HG02938 (cell line): ENCODE data around the gene RAB18.
"Not testable (repeated sequence)": the region's sequence is repeated elsewhere in the genome, so short reads cannot be mapped to it uniquely, and the experiment has no call there.

Experiments used
- ATAC-seq: cut with Tn5 transposase; IDR thresholded peaks from one replicate; pipeline ENCODE4 v1.9.1; 2021; ENCODE audit warnings: mild to moderate bottlenecking, moderate library complexity; ENCODE audit not compliant: unreplicated experiment

The RAB18 gene

GRCh38 chr10:27504007-27504807 is at the start of gene RAB18:
TSS of gene RAB18 (plus strand) at chr10:27504304. CDS start at chr10:27504370, 66 bp downstream.
- peak; percentile 93 for ATAC-seq

DNA sequence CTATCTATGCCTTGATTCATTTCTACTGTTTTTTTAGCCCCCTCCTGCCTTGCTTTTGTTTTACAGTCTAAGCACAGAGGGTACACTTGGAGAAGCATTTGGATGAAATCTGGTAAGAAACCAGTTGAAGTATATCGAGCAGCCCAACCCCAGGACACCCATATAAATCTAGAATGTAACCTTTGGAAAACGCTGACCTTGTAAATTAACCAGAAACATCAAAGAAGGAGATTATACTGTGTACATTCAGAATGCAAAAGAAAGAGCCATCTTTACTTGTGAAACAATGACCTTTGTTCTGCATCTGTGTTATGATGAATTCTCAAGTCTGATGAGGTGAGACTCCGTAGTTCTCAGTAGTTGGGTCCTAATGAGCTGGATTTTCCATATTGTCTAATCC is 49.3 kb upstream of the RAB18 start:
- ATAC-seq, result no peak

GRCh38 chr10:27457261-27457945 is 46.7 kb upstream of the RAB18 start:
- ATAC-seq, result no peak

- no peak for ATAC-seq
Measured at GRCh38 chr10:27457966-27458365, 46.1 kb upstream of the RAB18 start.

DNA sequence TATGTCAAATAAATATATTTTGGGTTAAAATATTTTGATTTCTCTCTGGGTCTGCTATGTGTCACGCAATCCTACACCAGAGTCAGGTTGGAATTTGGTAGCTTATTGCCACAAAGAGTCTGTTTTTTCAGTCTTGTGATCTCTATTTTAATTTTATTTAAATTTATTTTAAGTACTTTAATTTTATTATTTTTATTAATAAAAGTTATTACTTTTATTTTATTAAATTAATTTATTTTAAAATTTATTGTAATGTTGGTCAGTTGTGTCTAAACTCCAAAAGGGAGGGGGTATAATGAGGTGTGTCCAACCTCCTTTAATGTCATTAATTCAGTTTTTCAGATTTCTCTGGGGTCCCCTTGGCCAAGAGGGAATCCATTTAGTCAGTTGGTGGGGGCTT is 42.8 kb upstream of the RAB18 start:
- ATAC-seq, result no peak

DNA sequence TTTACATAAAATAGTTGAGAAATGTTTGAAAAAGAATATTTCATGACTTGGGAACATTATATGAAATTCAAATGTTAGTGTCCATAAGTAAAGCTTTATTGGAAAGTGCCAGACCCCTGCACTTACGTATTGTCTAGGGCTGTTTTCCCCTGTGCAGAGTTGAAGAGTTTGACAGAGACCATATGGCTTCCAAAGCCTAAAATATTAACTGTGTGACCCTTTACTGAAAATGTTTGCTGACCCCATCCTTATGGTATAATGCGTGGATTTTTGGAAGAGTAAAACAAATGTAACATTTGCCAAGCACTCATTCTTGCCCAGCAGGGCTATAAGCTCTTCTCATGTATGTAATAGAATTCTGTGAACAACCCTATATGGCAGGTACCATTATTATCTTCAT is 40.1 kb upstream of the RAB18 start:
- no peak for ATAC-seq

- ATAC-seq, result peak; percentile 59
Measured at GRCh38 chr10:27464993-27465392, 39.1 kb upstream of the RAB18 start.

- not testable (repeated sequence) for ATAC-seq
Measured at GRCh38 chr10:27465596-27465995, 38.5 kb upstream of the RAB18 start.

DNA sequence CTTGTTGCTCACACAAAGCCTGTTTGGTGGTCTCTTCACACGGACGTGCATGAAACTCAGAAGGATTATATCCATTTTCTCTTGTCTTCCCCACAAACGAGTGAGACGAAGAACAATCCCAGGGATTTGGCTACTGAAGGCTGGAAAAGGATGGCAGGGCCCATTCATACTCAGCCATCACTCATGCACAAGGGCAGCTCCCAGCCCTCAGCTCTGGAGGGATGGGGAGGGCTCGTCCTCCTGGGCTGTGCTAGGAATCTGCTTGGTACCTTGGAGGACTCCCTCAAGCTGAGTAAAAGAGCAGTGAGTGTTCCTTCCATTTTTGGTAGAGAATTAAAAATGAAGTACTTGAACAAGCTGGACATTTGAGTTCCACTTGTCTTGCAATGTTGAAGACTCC is 33.2 kb upstream of the RAB18 start:
- ATAC-seq, result no peak

- ATAC-seq, result no peak
Measured at GRCh38 chr10:27474741-27475140, 29.4 kb upstream of the RAB18 start.

- no peak for ATAC-seq
Measured at GRCh38 chr10:27479016-27479415, 25.1 kb upstream of the RAB18 start.

DNA sequence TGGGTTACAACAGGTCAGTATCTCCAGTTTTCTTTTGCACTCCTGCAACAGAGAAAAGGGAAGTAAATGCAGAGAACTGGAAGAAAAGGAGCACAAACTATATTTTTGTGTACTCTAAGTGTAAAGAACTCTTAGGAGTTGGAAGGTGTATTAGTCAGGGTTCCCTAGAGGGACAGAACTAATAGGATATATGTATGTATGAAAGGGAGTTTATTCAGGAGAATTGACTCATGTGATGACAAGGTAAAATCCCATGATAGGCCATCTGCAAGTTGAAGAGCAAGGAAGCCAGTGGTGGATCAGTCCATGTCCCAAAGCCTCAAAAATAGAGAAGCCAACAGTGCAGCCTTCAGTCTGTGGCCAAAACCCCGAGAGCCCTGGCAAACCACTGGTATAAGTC is 22.6 kb upstream of the RAB18 start:
- ATAC-seq, result no peak

GRCh38 chr10:27482984-27483956 is 20.8 kb upstream of the RAB18 start:
- ATAC-seq, result no peak

- no peak for ATAC-seq
Measured at GRCh38 chr10:27485368-27485767, 18.7 kb upstream of the RAB18 start.

- no peak for ATAC-seq
Measured at GRCh38 chr10:27485986-27486385, 18.1 kb upstream of the RAB18 start.

GRCh38 chr10:27490807-27491206 is 13.3 kb upstream of the RAB18 start:
- no peak for ATAC-seq

DNA sequence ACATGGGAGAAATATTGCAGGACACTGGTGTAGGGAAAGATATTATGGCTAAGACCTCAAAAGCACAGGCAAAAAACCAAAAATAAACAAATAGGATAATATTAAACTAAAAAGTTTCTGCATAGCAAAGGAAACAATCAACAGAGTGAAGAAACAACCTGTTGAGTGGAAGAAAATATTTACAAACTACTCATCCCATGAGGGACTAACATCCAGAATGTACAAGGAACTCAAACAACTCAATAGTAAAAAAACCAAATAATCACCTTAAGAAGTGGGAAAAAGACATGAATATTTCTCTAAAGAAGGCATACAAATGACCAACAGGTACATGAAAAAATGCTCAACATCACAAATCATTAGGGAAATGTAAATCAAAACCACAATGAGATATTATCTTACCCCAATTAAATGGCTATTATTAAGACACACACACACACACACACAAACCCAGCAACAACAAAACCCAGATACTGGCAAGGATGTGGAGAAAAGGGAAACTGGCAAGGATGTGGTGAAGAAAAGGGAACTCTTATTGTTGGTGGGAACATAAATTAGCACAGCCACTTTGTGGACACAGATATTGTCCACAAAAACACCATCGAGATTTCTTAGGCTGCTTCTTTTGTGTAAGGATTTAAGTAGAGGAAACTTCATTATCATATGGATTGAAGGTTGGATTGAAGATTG is 9.8 kb upstream of the RAB18 start:
- no peak for ATAC-seq

GRCh38 chr10:27496137-27496536 is 8.0 kb upstream of the RAB18 start:
- no peak for ATAC-seq

- ATAC-seq, result no peak
Measured at GRCh38 chr10:27500096-27500495, 4.0 kb upstream of the RAB18 start.

DNA sequence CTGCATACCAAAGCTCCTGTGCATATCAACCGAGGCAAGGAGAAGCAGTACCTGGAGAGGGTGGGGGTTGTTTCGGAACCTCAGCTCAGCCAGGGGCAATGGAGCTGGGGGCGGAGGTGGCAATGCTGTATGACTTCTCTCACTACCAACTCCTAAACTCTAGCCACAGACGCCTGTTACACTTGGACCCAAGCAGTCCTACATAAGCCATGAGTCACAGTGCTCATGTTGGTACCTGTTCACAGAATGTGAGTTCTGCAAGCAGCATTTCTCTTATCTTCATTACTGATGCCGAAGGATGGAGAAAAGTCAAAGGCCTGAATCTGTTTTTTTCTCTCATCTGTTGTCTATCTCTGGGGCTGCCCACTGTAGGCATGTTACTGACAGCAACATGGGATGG is 3.2 kb upstream of the RAB18 start:
- no peak for ATAC-seq
